Heart left ventricle (tissue), 13 donors: Measurements from ENCODE around the gene SETBP1.

Experiments
- CTCF ChIP-seq, 12 donors: fragments of 200-600 bp; sonication (generic) in 4 of 12; IDR thresholded peaks; one replicate each; pipeline versions ENCODE4 v1.5.0 to v1.8.0; 2018 to 2022; ENCODE audit warnings: antibody characterized with exemption in 12 of 12, mild to moderate bottlenecking in 5 of 12
- POLR2A ChIP-seq, 2 donors: fragments of 450-650 bp; IDR thresholded peaks; one replicate each; pipeline ENCODE4 v1.6.1; 2017; ENCODE audit warnings: antibody characterized with exemption in 2 of 2, mild to moderate bottlenecking in 2 of 2, moderate library complexity in 2 of 2
- donor health status: ischemic (EF 13 %, LVEDD 7.1; RV severe dilation, severe dysfunction).
- donor health status: DM: no; HTN: yes; CAD: no.
- donor health status: DM: no; HTN: no; CAD: no.
- donor health status: ischemic (EF 25% LVEDD 6.9; RV normal size, moderate dysfunction).
- donor health status: ischemic (EF 25% LVEDD 5.7; RV mildly dilated, moderate dysfunction).
- donor health status: ischemic (EF 35%, LVEDD 5.7; RV mildly dilated, moderate dysfunction).
- donor health status: nonischemic (EF 11% LVEDD 7.7; RV severe dilation, severe dysfunction).
- donor health status: DM: yes; HTN: yes; CAD: no.
- donor health status: PGD.
- donor health status: ischemic (EF 29% LVEDD 5.4; RV normal size, mild dysfunction).
- donor health status: nonischemic (EF 23%, LVEDD 6.1; RV moderate dilation, normal function).

- TF ChIP-seq CTCF (IDR thresholded peaks at IDR 0.05) (no peak), POLR2A (IDR thresholded peaks at IDR 0.05) (no peak)
Measured at GRCh38 chr18:44799382-44799906, 118.8 kb downstream of the SETBP1 start.
